Ascending aorta (tissue), 2 donors: Measurements from ENCODE around the gene PCBP1. TPM values are rescaled to one million over a fixed set of nuclear protein-coding genes. Genes with fewer than 3 reads are reported as not detected.

Source experiments
- DNase-seq, 2 donors: peaks; one replicate each; pipeline ENCODE4 v3.0.0-alpha.2; 2019; ENCODE audit warnings: low spot score in 2 of 2
- H3K27ac ChIP-seq, 2 donors: fragments of 200-600 bp; sonication (generic); one replicate each; pipeline ENCODE4 v1.5.1; 2016 to 2017; ENCODE audit warnings: mild to moderate bottlenecking in 1 of 2
- H3K27me3 ChIP-seq: fragments of 200-600 bp; sonication (generic); one replicate; pipeline ENCODE4 v1.5.1; 2017
- H3K36me3 ChIP-seq, 2 donors: fragments of 200-600 bp; sonication (generic); one replicate each; pipeline ENCODE4 v1.5.1; 2016
- H3K4me1 ChIP-seq, 2 donors: fragments of 200-600 bp; sonication (generic); one replicate each; pipeline ENCODE4 v1.5.1; 2016 to 2017; ENCODE audit warnings: mild to moderate bottlenecking in 1 of 2
- H3K4me3 ChIP-seq, 2 donors: fragments of 200-600 bp; sonication (generic); one replicate each; pipeline ENCODE4 v1.5.1; 2016 to 2017; ENCODE audit warnings: mild to moderate bottlenecking in 1 of 2
- H3K9me3 ChIP-seq, 2 donors: fragments of 200-600 bp; sonication (generic); one replicate each; pipeline ENCODE4 v1.5.1; 2016
- intact Hi-C: fragments of 100-400 bp; cut with DNase I; formaldehyde crosslinking; loops from one replicate; pipeline ENCODE4 v1.15.1; 2023
- total RNA-seq: library from RNA; depleted of rRNA; stranded (reverse); fragments of >200 nt; gene quantifications from one replicate; pipeline ENCODE4 v1.1.0, GENCODE V29; 2016
- TF ChIP-seq, protein P1 (sequence below), 3 experiments: fragments of 200-600 bp in 2 of 3; fragments of 450-650 bp in 1 of 3; sonication (generic) in 2 of 3; IDR thresholded peaks; one replicate each; pipeline ENCODE4 v1.5.1; 2016 to 2019; ENCODE audit warnings: antibody characterized with exemption in 3 of 3, mild to moderate bottlenecking in 1 of 3, moderate library complexity in 1 of 3

Gene PCBP1
- total RNA-seq = 227 TPM

DNA sequence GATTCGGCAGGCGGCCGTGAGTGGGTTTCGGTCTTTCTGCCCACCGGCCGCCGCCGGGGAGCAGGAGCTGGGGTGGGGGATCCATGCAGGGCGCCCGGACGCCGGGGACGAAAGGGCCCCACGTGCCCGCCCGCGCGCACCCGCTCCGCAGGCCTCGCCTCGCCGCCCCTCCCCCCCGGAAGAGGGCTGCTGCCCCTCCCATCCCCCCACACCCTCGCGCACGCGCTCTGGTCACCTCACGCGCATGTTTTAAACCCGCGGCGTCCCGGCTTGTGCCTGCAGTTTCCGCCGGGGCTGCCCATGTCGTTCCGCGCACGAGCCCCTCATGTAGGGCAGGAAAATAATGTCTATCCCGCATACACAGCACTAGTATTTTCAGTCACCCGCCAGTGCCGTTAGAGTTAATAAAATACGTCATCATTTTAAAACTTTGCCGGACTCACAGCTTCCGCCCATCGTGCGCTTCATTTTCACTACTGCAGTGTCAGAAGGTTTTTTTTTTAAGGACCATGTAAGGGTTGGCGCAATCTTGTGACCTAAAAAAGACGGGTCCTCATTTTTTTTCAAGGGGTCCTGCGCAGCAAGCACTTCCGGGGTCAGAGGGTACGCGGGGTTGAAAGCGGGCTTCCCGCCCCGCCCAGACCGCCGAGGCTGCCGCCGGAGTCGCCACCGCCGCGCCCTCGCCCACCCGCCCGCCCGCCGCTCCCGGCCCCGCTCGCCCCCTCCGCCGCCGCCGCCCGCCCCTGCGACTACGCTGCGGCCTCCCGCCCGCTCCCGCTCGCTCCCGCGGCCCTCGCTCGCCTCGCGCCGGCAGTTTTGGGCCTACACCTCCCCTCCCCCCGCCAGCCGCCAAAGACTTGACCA, at the start of gene PCBP1:
Gene PCBP1 (plus strand): TSS at position 640 of the 864 bp plus-strand sequence. CDS start 267 bp downstream, outside the sequence.
- H3K9me3 ChIP-seq = no peaks in the 10 kb centered on the region
- TF ChIP-seq, protein P1, sequence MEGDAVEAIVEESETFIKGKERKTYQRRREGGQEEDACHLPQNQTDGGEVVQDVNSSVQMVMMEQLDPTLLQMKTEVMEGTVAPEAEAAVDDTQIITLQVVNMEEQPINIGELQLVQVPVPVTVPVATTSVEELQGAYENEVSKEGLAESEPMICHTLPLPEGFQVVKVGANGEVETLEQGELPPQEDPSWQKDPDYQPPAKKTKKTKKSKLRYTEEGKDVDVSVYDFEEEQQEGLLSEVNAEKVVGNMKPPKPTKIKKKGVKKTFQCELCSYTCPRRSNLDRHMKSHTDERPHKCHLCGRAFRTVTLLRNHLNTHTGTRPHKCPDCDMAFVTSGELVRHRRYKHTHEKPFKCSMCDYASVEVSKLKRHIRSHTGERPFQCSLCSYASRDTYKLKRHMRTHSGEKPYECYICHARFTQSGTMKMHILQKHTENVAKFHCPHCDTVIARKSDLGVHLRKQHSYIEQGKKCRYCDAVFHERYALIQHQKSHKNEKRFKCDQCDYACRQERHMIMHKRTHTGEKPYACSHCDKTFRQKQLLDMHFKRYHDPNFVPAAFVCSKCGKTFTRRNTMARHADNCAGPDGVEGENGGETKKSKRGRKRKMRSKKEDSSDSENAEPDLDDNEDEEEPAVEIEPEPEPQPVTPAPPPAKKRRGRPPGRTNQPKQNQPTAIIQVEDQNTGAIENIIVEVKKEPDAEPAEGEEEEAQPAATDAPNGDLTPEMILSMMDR (IDR thresholded peaks at IDR 0.05) = no peak
- H3K36me3 ChIP-seq = peaks cover 0 to 18% of the 10 kb centered on the region in 2 donors
- DNase-seq = peak; percentile 74 to 96
- intact Hi-C loops = loop anchor here (1.0 to 5.0 kb wide), 7 partner anchors 16 to 205 kb away; partner anchors contain the start of genes C2orf42, SNRPG and TIA1
- no peaks in the 10 kb centered on the region for H3K27me3 ChIP-seq
- H3K4me3 ChIP-seq = peak within 1 kb of the TSS; percentile 78 to 91
- H3K4me1 ChIP-seq = peaks cover 5 to 29% of the 10 kb centered on the region in 2 donors
- peak within 1 kb of the TSS; percentile 98 to 99 for H3K27ac ChIP-seq

DNA sequence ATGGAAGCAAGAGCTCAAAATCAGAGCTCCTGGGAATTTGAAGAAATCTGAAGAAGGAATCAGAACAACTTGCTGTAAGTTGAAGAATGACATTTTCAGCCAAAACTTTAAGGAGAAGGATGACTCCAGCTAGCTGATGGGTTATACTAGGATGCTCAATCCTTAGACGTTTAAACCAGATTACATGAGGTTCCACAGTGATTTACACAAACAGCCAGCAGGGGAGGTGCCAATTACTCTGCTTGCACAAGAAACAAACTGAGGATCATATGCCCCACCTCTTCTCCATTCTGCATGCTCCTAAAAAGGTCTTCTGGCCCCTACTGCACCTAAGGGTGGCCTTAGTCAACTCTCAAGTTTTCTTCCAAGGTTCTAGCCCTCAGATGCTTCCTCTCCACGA, 47.9 kb upstream of the PCBP1 start:
- intact Hi-C loops = no loop called here
- peaks cover 2 to 15% of the 10 kb centered on the region in 2 donors for H3K4me1 ChIP-seq
- no peaks in the 10 kb centered on the region for H3K36me3 ChIP-seq
- H3K9me3 ChIP-seq = no peaks in the 10 kb centered on the region
- H3K27me3 ChIP-seq = no peaks in the 10 kb centered on the region
- no peak for DNase-seq
- no peak overlapping the region for H3K27ac ChIP-seq
- TF ChIP-seq, protein P1 (IDR thresholded peaks at IDR 0.05) = no peak
- no peak overlapping the region for H3K4me3 ChIP-seq

- no peak for DNase-seq
- Histone ChIP-seq H3K27me3 (no peaks in the 10 kb centered on the region), H3K27ac (no peak overlapping the region), H3K4me1 (no peaks in the 10 kb centered on the region), H3K36me3 (peaks cover 8 to 16% of the 10 kb centered on the region in 2 donors), H3K9me3 (no peaks in the 10 kb centered on the region), H3K4me3 (no peak overlapping the region)
- intact Hi-C loops = no loop called here
- TF ChIP-seq, protein P1 (IDR thresholded peaks at IDR 0.05) = no peak
Observed at GRCh38 chr2:70041663-70042062, 45.6 kb upstream of the PCBP1 start.

DNA sequence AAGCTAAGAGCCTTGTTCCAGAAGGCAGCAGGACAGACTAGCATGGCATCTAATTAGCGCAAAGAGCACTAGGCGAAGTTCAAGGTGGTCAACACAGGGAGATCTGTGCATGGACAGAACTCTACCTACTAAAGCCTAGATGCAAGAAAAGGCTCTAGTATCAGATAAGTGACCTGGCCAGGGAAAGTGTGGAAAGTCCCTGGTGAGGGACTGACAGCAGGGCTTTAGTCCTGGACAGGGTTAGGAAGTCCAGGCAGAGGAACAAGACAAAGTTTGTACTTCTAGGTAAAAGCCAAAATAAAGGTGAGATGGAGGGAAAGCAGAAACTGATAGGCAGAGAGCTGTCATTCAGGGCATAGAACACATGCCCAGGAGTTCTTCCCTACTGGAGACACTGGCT, 45.0 kb upstream of the PCBP1 start:
- TF ChIP-seq, protein P1 (IDR thresholded peaks at IDR 0.05) = no peak
- intact Hi-C loops = no loop called here
- H3K36me3 ChIP-seq = peaks cover 12 to 18% of the 10 kb centered on the region in 2 donors
- H3K9me3 ChIP-seq = no peaks in the 10 kb centered on the region
- no peaks in the 10 kb centered on the region for H3K27me3 ChIP-seq
- no peaks in the 10 kb centered on the region for H3K4me1 ChIP-seq
- DNase-seq = no peak
- H3K27ac ChIP-seq = no peak overlapping the region
- H3K4me3 ChIP-seq = no peak overlapping the region

- Histone ChIP-seq H3K9me3 (no peaks in the 10 kb centered on the region), H3K27ac (no peak overlapping the region), H3K27me3 (no peaks in the 10 kb centered on the region), H3K4me3 (no peak overlapping the region), H3K4me1 (no peaks in the 10 kb centered on the region), H3K36me3 (peaks cover 16 to 18% of the 10 kb centered on the region in 2 donors)
- TF ChIP-seq, protein P1 (IDR thresholded peaks at IDR 0.05) = no peak
- intact Hi-C loops = no loop called here
- DNase-seq = peak in 1 of 2 donors; percentile 68
Observed at GRCh38 chr2:70043252-70043875, 43.9 kb upstream of the PCBP1 start.
